OCI-LY3 (cell line): ENCODE measurements around the gene STK32B.

ENCODE experiments used
- H2AFZ ChIP-seq: fragments of 200-600, 300-600 bp; shearing (Covaris generic); 2 replicates; pipeline ENCODE4 v1.6.0; 2014; ENCODE audit warnings: antibody characterized with exemption, low read depth, low read length
- H3K27ac ChIP-seq: fragments of 200-600, 300-600 bp; sonication (generic); 2 replicates; pipeline ENCODE4 v1.5.1; 2014; ENCODE audit warnings: mild to moderate bottlenecking, low read length, moderate library complexity, mixed read lengths
- H3K27me3 ChIP-seq: fragments of 200-600, 300-600 bp; sonication (generic); 2 replicates; pipeline ENCODE4 v1.6.1; 2014; ENCODE audit warnings: low read depth, low read length, mixed read lengths
- H3K36me3 ChIP-seq: fragments of 200-600, 300-600 bp; sonication (generic); replicated peaks from 2 replicates; pipeline ENCODE3; 2014; ENCODE audit warnings: low read depth, low read length, mixed read lengths
- H3K4me1 ChIP-seq: fragments of 300-600, 200-600 bp; sonication (generic); 2 replicates; pipeline ENCODE4 v1.6.1; 2014; ENCODE audit warnings: low read length, mixed read lengths
- H3K4me2 ChIP-seq: fragments of 200-600, 300-600 bp; sonication (generic); 2 replicates; pipeline ENCODE4 v1.6.1; 2014; ENCODE audit warnings: low read length, mixed read lengths
- H3K4me3 ChIP-seq: fragments of 300-600, 200-600 bp; sonication (generic); 2 replicates; pipeline ENCODE4 v1.5.1; 2014; ENCODE audit warnings: antibody characterized with exemption, mild to moderate bottlenecking, low read length, moderate library complexity
- H3K79me2 ChIP-seq: fragments of 300-600, 200-600 bp; shearing (Covaris generic); 2 replicates; pipeline ENCODE4 v1.6.1; 2014; ENCODE audit warnings: mild to moderate bottlenecking, low read length, mixed read lengths
- H3K9ac ChIP-seq: fragments of 300-600, 200-600 bp; shearing (Covaris generic); 2 replicates; pipeline ENCODE4 v1.6.0; 2014; ENCODE audit warnings: mild to moderate bottlenecking, low read length, moderate library complexity
- H3K9me3 ChIP-seq: fragments of 200-600, 300-600 bp; shearing (Covaris generic); 2 replicates; pipeline ENCODE4 v1.6.1; 2014; ENCODE audit warnings: low read length, mixed read lengths; ENCODE audit not compliant: insufficient read depth
- H4K20me1 ChIP-seq: fragments of 200-600, 300-600 bp; sonication (generic); 2 replicates; pipeline ENCODE4 v1.6.1; 2016; ENCODE audit warnings: low read length, mixed read lengths; ENCODE audit not compliant: insufficient read depth
- EZH2phosphoT487 ChIP-seq: fragments of 200-600 bp; shearing (Covaris generic); IDR thresholded peaks from 2 replicates; pipeline ENCODE4 v1.6.1; 2018; ENCODE audit warnings: antibody characterized with exemption, mixed run types, low read depth
- TF ChIP-seq, protein P1 (sequence below): fragments of 200-600, 300-600 bp; sonication (generic); IDR thresholded peaks from 2 replicates; pipeline ENCODE4 v1.5.1; 2014; ENCODE audit warnings: antibody characterized with exemption, low read length, low read depth

The STK32B gene

GRCh38 chr4:5365071-5366008, 314.1 kb downstream of the STK32B start:
- no peaks in the 10 kb centered on the region for H3K79me2 ChIP-seq
- no peaks in the 10 kb centered on the region for H4K20me1 ChIP-seq
- no peaks in the 10 kb centered on the region for H3K9me3 ChIP-seq
- TF ChIP-seq, protein P1, sequence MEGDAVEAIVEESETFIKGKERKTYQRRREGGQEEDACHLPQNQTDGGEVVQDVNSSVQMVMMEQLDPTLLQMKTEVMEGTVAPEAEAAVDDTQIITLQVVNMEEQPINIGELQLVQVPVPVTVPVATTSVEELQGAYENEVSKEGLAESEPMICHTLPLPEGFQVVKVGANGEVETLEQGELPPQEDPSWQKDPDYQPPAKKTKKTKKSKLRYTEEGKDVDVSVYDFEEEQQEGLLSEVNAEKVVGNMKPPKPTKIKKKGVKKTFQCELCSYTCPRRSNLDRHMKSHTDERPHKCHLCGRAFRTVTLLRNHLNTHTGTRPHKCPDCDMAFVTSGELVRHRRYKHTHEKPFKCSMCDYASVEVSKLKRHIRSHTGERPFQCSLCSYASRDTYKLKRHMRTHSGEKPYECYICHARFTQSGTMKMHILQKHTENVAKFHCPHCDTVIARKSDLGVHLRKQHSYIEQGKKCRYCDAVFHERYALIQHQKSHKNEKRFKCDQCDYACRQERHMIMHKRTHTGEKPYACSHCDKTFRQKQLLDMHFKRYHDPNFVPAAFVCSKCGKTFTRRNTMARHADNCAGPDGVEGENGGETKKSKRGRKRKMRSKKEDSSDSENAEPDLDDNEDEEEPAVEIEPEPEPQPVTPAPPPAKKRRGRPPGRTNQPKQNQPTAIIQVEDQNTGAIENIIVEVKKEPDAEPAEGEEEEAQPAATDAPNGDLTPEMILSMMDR: no peak
- no peak for TF ChIP-seq EZH2phosphoT487
- H3K36me3 ChIP-seq: no peaks in the 10 kb centered on the region
- H2AFZ ChIP-seq: no peak overlapping the region
- H3K4me2 ChIP-seq: no peak overlapping the region
- H3K27ac ChIP-seq: no peak overlapping the region
- no peaks in the 10 kb centered on the region for H3K27me3 ChIP-seq
- H3K9ac ChIP-seq: no peak overlapping the region
- no peak overlapping the region for H3K4me3 ChIP-seq
- H3K4me1 ChIP-seq: no peaks in the 10 kb centered on the region

DNA sequence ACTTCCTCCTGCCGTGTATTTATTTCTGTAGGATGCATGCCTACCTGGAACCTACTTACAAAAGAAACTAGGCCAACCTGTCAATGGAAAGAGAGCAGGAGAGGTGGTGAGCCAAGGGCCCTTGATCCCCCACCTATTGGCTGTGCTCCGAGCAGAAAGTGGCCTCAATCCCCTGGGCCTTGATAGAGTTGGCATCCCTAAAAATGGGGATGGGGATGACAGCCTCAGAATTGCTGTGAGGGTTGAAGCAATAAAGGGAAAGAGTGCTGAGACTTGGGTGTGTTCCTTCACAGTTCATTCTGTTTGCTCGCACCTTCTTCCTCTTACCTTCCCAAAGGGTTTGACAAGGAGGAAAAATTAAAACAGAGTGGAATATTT, 314.7 kb downstream of the STK32B start:
- no peak overlapping the region for H2AFZ ChIP-seq
- no peaks in the 10 kb centered on the region for H3K9me3 ChIP-seq
- no peaks in the 10 kb centered on the region for H3K27me3 ChIP-seq
- no peaks in the 10 kb centered on the region for H3K79me2 ChIP-seq
- no peaks in the 10 kb centered on the region for H3K36me3 ChIP-seq
- H3K27ac ChIP-seq: no peak overlapping the region
- H3K4me2 ChIP-seq: no peak overlapping the region
- TF ChIP-seq, protein P1: no peak
- TF ChIP-seq EZH2phosphoT487: no peak
- no peaks in the 10 kb centered on the region for H4K20me1 ChIP-seq
- H3K4me3 ChIP-seq: no peak overlapping the region
- no peak overlapping the region for H3K9ac ChIP-seq
- no peaks in the 10 kb centered on the region for H3K4me1 ChIP-seq

GRCh38 chr4:5366421-5366820, 315.1 kb downstream of the STK32B start:
- Histone ChIP-seq H3K79me2 (no peaks in the 10 kb centered on the region), H3K27me3 (no peaks in the 10 kb centered on the region), H3K27ac (no peak overlapping the region), H3K9me3 (no peaks in the 10 kb centered on the region), H3K4me2 (no peak overlapping the region), H3K9ac (no peak overlapping the region), H3K4me3 (no peak overlapping the region), H3K4me1 (no peaks in the 10 kb centered on the region), H4K20me1 (no peaks in the 10 kb centered on the region), H2AFZ (no peak overlapping the region), H3K36me3 (no peaks in the 10 kb centered on the region)
- TF ChIP-seq, protein P1: no peak
- no peak for TF ChIP-seq EZH2phosphoT487

GRCh38 chr4:5368426-5368825, 317.1 kb downstream of the STK32B start:
- Histone ChIP-seq H3K4me3 (no peak overlapping the region), H3K4me1 (no peaks in the 10 kb centered on the region), H4K20me1 (no peaks in the 10 kb centered on the region), H3K36me3 (no peaks in the 10 kb centered on the region), H3K9ac (no peak overlapping the region), H3K9me3 (no peaks in the 10 kb centered on the region), H2AFZ (no peak overlapping the region), H3K4me2 (no peak overlapping the region), H3K27ac (no peak overlapping the region), H3K79me2 (no peaks in the 10 kb centered on the region), H3K27me3 (no peaks in the 10 kb centered on the region; the same call in 1 of the 2 replicates)
- no peak for TF ChIP-seq EZH2phosphoT487
- TF ChIP-seq, protein P1: no peak
